Measurements from ENCODE around the gene MERTK. TPM values are rescaled to one million over a fixed set of nuclear protein-coding genes. Genes with fewer than 3 reads are reported as not detected.

The MERTK gene
- total and polyA plus RNA-seq, 2 of the 8 experiments (the other 6 are each of a cell fraction or from before 2014, with no cell fraction given), result 6.5 to 7.0 TPM

- Histone ChIP-seq H3K4ac (replicated peaks; ENCODE audit: insufficient read length, low read depth, low read length) (no peak overlapping the region), H4K20me1 (replicated peaks in 1 of 2; ENCODE audit: control insufficient read depth in 1 of 2, insufficient read depth in 2 of 2, low read length in 2 of 2) (peaks cover 2% of the 10 kb centered on the region in 2 experiments), H3K23me2 (ENCODE audit: low read depth, low read length) (no peaks in the 10 kb centered on the region), H3K27ac (ENCODE audit: low read depth, low read length) (no peak overlapping the region), H3K79me1 (ENCODE audit: low read depth, low read length) (no peaks in the 10 kb centered on the region), H2BK20ac (ENCODE audit: low read length) (no peak overlapping the region), H4K8ac (ENCODE audit: extremely low read depth, insufficient read depth, low read length) (no peak overlapping the region), H3K79me2 (ENCODE audit: control insufficient read depth in 1 of 2, insufficient read depth in 2 of 2, low read length in 2 of 2) (no peaks in the 10 kb centered on the region), H2BK120ac (replicated peaks; ENCODE audit: low read depth, low read length) (no peak overlapping the region), H3K36me3 (ENCODE audit: control insufficient read depth in 2 of 4, insufficient read depth in 4 of 4, low read length in 3 of 4) (peaks cover 0 to 7% (median 2%) of the 10 kb centered on the region in 4 experiments; a peak in 3 of 8 replicates), H2BK5ac (ENCODE audit: low read depth, low read length) (no peak overlapping the region), H3K14ac (ENCODE audit: insufficient read length) (no peak overlapping the region), H3K4me3 (ENCODE audit: extremely low read depth in 1 of 4, insufficient read depth in 2 of 4, low read depth in 3 of 4, low read length in 4 of 4) (no peak overlapping the region), H3K9me3 (ENCODE audit: insufficient read depth in 2 of 2, low read depth in 1 of 2, low read length in 1 of 2) (no peaks in the 10 kb centered on the region), H2AFZ (ENCODE audit: low read length) (no peak overlapping the region), H3K4me1 (replicated peaks in 1 of 4; ENCODE audit: control insufficient read depth in 3 of 4, insufficient read depth in 4 of 4, low read length in 3 of 4) (no peaks in the 10 kb centered on the region), H3K23ac (ENCODE audit: insufficient read length) (no peak overlapping the region), H3K4me2 (ENCODE audit: insufficient read depth in 1 of 2, low read depth in 2 of 2, low read length in 2 of 2) (no peak overlapping the region), H3K27me3 (replicated peaks in 1 of 4; ENCODE audit: control insufficient read depth in 3 of 4, extremely low read depth in 1 of 4, insufficient read depth in 3 of 4, low read length in 3 of 4) (no peaks in the 10 kb centered on the region), H3K18ac (ENCODE audit: extremely low read depth, low read length) (no peak overlapping the region), H2AK5ac (ENCODE audit: low read depth, low read length) (no peak overlapping the region), H4K5ac (ENCODE audit: insufficient read length, low read depth, low read length) (no peak overlapping the region), H2BK12ac (ENCODE audit: low read depth, low read length) (no peak overlapping the region), H2BK15ac (ENCODE audit: low read length) (no peak overlapping the region), H3K9ac (replicated peaks in 1 of 4; ENCODE audit: extremely low read depth in 1 of 4, low read depth in 3 of 4, low read length in 3 of 4) (no peak overlapping the region), H4K91ac (replicated peaks; ENCODE audit: insufficient read length, low read length) (no peak overlapping the region), H3K56ac (replicated peaks; ENCODE audit: insufficient read length, low read depth, low read length) (no peak overlapping the region)
- POLR2A ChIA-PET (ENCODE audit: partially characterized antibody), result no interaction called here
- CTCF ChIA-PET (ENCODE audit: partially characterized antibody), result no interaction called here
- DNase-seq (ENCODE audit: low read depth in 1 of 2, low spot score in 2 of 2) (no peak), FAIRE-seq (no peak)
- 87% methylated on average over 2 of the region's 2 CpGs; no CpG with 5 or more reads in 1 of the 2 experiments for WGBS, 2 experiments (ENCODE audit: extremely low coverage in 1 of 2, insufficient coverage in 1 of 2, insufficient read length in 1 of 2, insufficient replicate concordance in 2 of 2, low coverage in 1 of 2, low lambda C conversion rate in 2 of 2, missing lambda C conversion rate in 1 of 2)
- TF ChIP-seq CTBP2 (IDR thresholded peaks at IDR 0.05; ENCODE audit: borderline replicate concordance, insufficient read depth, insufficient read length, low read length), result no peak
- TF ChIP-seq HDAC2 (IDR thresholded peaks at IDR 0.05; ENCODE audit: borderline replicate concordance in 1 of 2, low read depth in 2 of 2, low read length in 2 of 2), result no peak
- no peak for TF ChIP-seq EP300 (IDR thresholded peaks at IDR 0.05; ENCODE audit: borderline replicate concordance in 1 of 2, low read depth in 2 of 2, low read length in 2 of 2)
- TF ChIP-seq SAP30 (IDR thresholded peaks at IDR 0.05; ENCODE audit: insufficient read depth, insufficient replicate concordance, low read length), result no peak
- TF ChIP-seq RNF2 (IDR thresholded peaks at IDR 0.05; ENCODE audit: borderline replicate concordance, low read depth, low read length, missing control alignments, poor library complexity, severe bottlenecking), result no peak
- TF ChIP-seq ZNF274 (IDR thresholded peaks at IDR 0.05; ENCODE audit: borderline replicate concordance, extremely low read depth, low read length), result no peak
- no peak for TF ChIP-seq TAF1 (IDR thresholded peaks at IDR 0.05; ENCODE audit: low read depth, low read length)
- no peak for TF ChIP-seq SIN3A (conservative IDR thresholded peaks at IDR 0.05 in 1 of 2, IDR thresholded peaks at IDR 0.05 in 1 of 2; ENCODE audit: low read depth in 1 of 2, low read length in 2 of 2)
- no peak for TF ChIP-seq EZH2 (IDR thresholded peaks at IDR 0.05; ENCODE audit: low read depth, low read length, severe bottlenecking)
- no peak for TF ChIP-seq ATF2 (IDR thresholded peaks at IDR 0.05; ENCODE audit: low read length)
These were observed 163.4 kb downstream of the MERTK start for GRCh38 chr2:112061840-112062239.

Data from H1 (cell line).